ENCODE data around the gene CDK9. TPM values are rescaled to one million over a fixed set of nuclear protein-coding genes. Genes with fewer than 3 reads are reported as not detected.
A peak's percentile ranks its signal among the peaks of the same experiment; 100 is the strongest.

Gene CDK9
- total and polyA plus RNA-seq, 10 of the 15 experiments (the other 5 are each of a cell fraction or from before 2014, with no cell fraction given): 7.3 to 92.6 (median 51.6) TPM

DNA sequence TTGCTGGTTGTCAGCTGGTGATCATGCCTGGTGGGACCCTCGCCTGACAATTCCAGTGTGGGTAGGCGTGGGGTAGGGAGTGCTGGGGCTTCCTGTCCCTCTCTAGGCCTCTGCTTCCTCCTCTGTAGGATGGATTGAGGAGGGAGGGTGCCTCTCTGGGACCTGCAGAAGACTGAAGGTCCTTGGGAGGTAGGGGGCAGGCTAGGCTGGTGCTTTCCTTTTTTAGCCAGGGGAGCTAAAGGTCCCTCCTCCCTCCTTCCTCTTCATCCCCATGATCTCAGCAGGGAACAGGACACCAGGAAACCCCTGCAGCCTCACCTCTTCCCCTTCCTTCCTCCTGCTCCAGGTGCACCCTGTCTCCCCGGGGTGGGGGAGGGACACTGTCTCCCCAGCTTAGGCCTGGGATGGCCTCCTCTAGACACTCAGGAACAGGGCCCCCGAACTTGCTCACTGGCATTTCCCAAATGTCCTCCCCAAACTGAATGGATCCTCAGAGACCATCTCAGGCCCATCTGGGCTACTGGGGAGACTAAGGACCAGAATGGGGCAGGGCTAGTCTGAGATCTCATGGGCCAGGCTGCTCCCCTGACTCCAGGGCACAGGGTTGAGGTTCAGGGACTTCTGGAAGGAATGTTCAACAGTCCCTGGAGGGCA, 15.8 kb upstream of the CDK9 start:
- WGBS (ENCODE audit: insufficient coverage, insufficient replicate concordance, low lambda C conversion rate, missing lambda C conversion rate): 58% methylated on average over 4 of the region's 4 CpGs
- ChIA-PET CTCF (interaction anchor here (0.7 to 9.2 kb wide), 8 partner anchors 9 to 151 kb away, joined by 3 to 75 read pairs (median 12); partner anchors contain the start of genes CDK9, SH2D3C, ST6GALNAC4 and TOR2A), SMC1A (ENCODE audit: uncharacterized antibody, unreplicated experiment) (interaction anchor here (0.6 to 1.9 kb wide), 8 partner anchors 9 to 101 kb away, joined by 4 to 26 read pairs (median 6); partner anchors contain the start of genes CDK9, SH2D3C and TOR2A), POLR2A (interaction anchor here (1.0 to 3.6 kb wide), 4 partner anchors 10 to 35 kb away, joined by 5 to 42 read pairs (median 16); partner anchors contain the start of genes CDK9 and TOR2A), RAD21 (ENCODE audit: unreplicated experiment) (interaction anchor here (0.6 to 7.6 kb wide), 5 partner anchors 9 to 151 kb away, joined by 3 to 61 read pairs (median 14); partner anchors contain the start of gene CDK9)
- peaks cover 24% of the 10 kb centered on the region for H3K4me1 ChIP-seq (ENCODE audit: control insufficient read depth, insufficient read depth, low read length)
- H2AFZ ChIP-seq (ENCODE audit: control insufficient read depth, low read depth, low read length): no peak overlapping the region
- DNase-seq (ENCODE audit: low read depth, low spot score) (no peak), ATAC-seq (no peak), FAIRE-seq (no peak)
- TF ChIP-seq IKZF1 (conservative IDR thresholded peaks at IDR 0.05): no peak
- TF ChIP-seq, protein P1, sequence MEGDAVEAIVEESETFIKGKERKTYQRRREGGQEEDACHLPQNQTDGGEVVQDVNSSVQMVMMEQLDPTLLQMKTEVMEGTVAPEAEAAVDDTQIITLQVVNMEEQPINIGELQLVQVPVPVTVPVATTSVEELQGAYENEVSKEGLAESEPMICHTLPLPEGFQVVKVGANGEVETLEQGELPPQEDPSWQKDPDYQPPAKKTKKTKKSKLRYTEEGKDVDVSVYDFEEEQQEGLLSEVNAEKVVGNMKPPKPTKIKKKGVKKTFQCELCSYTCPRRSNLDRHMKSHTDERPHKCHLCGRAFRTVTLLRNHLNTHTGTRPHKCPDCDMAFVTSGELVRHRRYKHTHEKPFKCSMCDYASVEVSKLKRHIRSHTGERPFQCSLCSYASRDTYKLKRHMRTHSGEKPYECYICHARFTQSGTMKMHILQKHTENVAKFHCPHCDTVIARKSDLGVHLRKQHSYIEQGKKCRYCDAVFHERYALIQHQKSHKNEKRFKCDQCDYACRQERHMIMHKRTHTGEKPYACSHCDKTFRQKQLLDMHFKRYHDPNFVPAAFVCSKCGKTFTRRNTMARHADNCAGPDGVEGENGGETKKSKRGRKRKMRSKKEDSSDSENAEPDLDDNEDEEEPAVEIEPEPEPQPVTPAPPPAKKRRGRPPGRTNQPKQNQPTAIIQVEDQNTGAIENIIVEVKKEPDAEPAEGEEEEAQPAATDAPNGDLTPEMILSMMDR (IDR thresholded peaks at IDR 0.05 in 2 of 3, conservative IDR thresholded peaks at IDR 0.05 in 1 of 3; ENCODE audit: control insufficient read depth in 2 of 3, extremely low read depth in 1 of 3, insufficient read depth in 1 of 3, low read depth in 3 of 3, low read length in 3 of 3): peak in 1 of 3 experiments; percentile 25; a peak in 1 of 6 replicates
- peaks cover 13% of the 10 kb centered on the region for H3K79me2 ChIP-seq (ENCODE audit: control insufficient read depth, insufficient read depth, low read length)
- H3K9ac ChIP-seq (ENCODE audit: control insufficient read depth, insufficient read depth, low read length): peak overlapping the region; percentile 21; the same call in 1 of the 2 replicates
- H4K20me1 ChIP-seq (ENCODE audit: control insufficient read depth, insufficient read depth): peaks cover 3% of the 10 kb centered on the region; the same call in 1 of the 2 replicates
- in situ Hi-C loops (cut with MboI): no loop called here
- peaks cover 5 to 34% of the 10 kb centered on the region in 2 experiments for H3K36me3 ChIP-seq (ENCODE audit: control insufficient read depth in 2 of 2, insufficient read depth in 2 of 2, low read length in 1 of 2)
- intact Hi-C loops (cut with micrococcal nuclease; ENCODE audit: unreplicated experiment): no loop called here
- H3K27ac ChIP-seq (ENCODE audit: control insufficient read depth, insufficient read depth): peak overlapping the region; percentile 23
- BruUV-seq (replicated peaks): no TSS peak
- H3K9me3 ChIP-seq (replicated peaks; ENCODE audit: control insufficient read depth, insufficient read depth, low read length): no peaks in the 10 kb centered on the region
- H3K4me2 ChIP-seq (ENCODE audit: control insufficient read depth, insufficient read depth): peak overlapping the region; percentile 65
- H3K4me3 ChIP-seq: peak overlapping the region; percentile 79; the same call in 1 of the 2 replicates
- H3K27me3 ChIP-seq (replicated peaks in 1 of 2; ENCODE audit: control insufficient read depth in 2 of 2, insufficient read depth in 2 of 2, low read length in 1 of 2): no peaks in the 10 kb centered on the region
